ENCODE measurements around the gene OR51L1.

GRCh38 chr11:5007561-5007960 lies 12.9 kb downstream of the OR51L1 start:
- TF ChIP-seq GATA3 (IDR thresholded peaks at IDR 0.05; ENCODE audit: low read depth, low read length) (no peak), GATA2 (IDR thresholded peaks at IDR 0.05; ENCODE audit: low read depth, low read length) (no peak)

Data from SH-SY5Y (cell line).